Spinal cord (tissue), 10 donors: ENCODE measurements around the gene COPZ1. TPM values are rescaled to one million over a fixed set of nuclear protein-coding genes. Genes with fewer than 3 reads are reported as not detected.
A peak's percentile ranks its signal among the peaks of the same experiment; 100 is the strongest.

Experiments used
- DNase-seq, 6 donors: peaks; one replicate each; pipeline versions ENCODE4 v3.0.0 to v3.0.0-alpha.2; 2013 to 2015; ENCODE audit warnings: low spot score in 6 of 6, low read depth in 4 of 6
- H3K27ac ChIP-seq: one replicate; pipeline ENCODE4 v1.5.1; 2013; ENCODE audit warnings: low read depth, low read length, control low read depth
- H3K27me3 ChIP-seq: one replicate; pipeline ENCODE4 v1.6.1; 2013; ENCODE audit warnings: low read length; ENCODE audit not compliant: control insufficient read depth, insufficient read depth
- H3K36me3 ChIP-seq: one replicate; pipeline ENCODE4 v1.6.1; 2013; ENCODE audit warnings: low read length; ENCODE audit not compliant: control insufficient read depth, insufficient read depth
- H3K4me1 ChIP-seq: one replicate; pipeline ENCODE4 v1.6.1; 2013; ENCODE audit warnings: low read length; ENCODE audit not compliant: control insufficient read depth, insufficient read depth
- H3K4me3 ChIP-seq: one replicate; pipeline ENCODE4 v1.5.1; 2013; ENCODE audit warnings: low read depth, low read length, control low read depth
- H3K9me3 ChIP-seq: one replicate; pipeline ENCODE4 v1.6.1; 2013; ENCODE audit warnings: low read length; ENCODE audit not compliant: control insufficient read depth, insufficient read depth
- WGBS: methylation state at CpG from one replicate; pipeline ENCODE4 v1.1.5; 2013; ENCODE audit warnings: missing lambda C conversion rate; ENCODE audit not compliant: insufficient coverage; 5-methylcytosine and 5-hydroxymethylcytosine counted together
- polyA plus RNA-seq, 2 donors: library from polyadenylated mRNA; unstranded; fragments of 120-200 nt; gene quantifications; one replicate each; pipeline ENCODE4 v1.2.1, GENCODE V29; 2013; ENCODE audit not compliant: insufficient read length in 2 of 2
- total RNA-seq, 2 donors: library from RNA; depleted of rRNA in 1 of 2; stranded (reverse); fragments of 120-200 nt in 1 of 2; fragments of >200 nt in 1 of 2; gene quantifications; one replicate each; pipeline versions ENCODE4 v1.2.3 to v1.2.4, GENCODE V29; 2013 to 2014
- donor health status: healthy.

COPZ1 gene
- total and polyA plus RNA-seq, 4 donors = 91.0 to 164 (median 156) TPM

DNA sequence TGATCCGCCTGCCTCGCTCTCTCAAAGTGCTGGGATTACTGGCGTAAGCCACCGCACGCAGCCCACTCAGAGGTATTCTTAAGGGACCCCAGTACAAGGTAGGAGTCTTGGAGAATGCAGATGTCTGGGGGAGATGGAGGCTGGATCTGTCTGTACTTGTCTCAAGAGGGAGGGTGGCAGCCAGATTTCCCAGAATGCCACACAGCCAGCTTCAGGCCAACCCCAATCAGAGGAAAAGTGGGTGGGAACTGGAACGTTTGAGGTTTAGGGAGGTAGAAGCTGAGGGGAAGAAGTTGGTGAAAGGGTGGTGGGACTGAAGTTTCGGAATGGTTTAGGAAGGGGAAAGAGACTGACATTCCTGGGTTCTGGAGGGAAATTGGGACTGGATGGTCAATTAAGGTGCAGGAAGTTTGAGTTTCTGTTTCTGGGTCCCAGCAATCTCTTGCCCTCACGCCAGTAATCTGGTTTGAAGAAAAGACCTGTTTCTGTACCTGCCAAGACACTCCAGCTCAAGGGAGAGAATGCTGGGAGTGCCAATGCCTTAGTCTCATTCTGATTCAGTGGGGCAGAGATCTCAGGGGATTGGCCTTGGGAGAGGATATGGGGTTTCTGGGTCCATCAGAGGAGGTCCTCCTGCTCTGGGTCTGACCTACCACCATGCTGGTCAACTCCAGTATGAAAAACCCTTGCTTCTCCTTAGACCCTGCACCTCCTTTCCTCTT lies 67.7 kb downstream of the COPZ1 start:
- peaks cover 39% of the 10 kb centered on the region for H3K4me1 ChIP-seq
- WGBS = 90% methylated on average over 8 of the region's 8 CpGs

DNA sequence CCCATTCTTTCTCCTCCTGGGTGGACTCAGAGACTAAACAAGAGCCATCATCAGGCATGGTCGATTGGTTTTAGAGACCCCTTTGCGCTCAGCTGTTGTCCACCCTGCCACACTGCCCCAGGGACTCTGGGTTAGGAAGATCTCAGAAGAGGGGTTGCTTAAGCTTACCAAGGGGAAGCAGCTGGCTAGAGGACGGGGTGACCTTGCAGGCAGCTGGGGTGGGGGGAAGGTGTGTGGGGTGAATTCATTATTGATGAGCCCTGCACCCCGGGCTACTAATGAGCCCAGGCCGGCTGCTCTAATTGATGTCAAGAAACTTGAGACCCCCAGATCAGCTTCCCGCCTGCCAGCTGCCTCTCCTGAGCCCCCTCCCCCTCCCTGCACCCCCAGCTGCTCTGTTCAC lies 68.3 kb downstream of the COPZ1 start:
- H3K9me3 ChIP-seq = no peaks in the 10 kb centered on the region
- DNase-seq = no peak
- WGBS = 61% methylated on average over 5 of the region's 6 CpGs
- peaks cover 39% of the 10 kb centered on the region for H3K4me1 ChIP-seq
- no peak overlapping the region for H3K27ac ChIP-seq
- no peaks in the 10 kb centered on the region for H3K36me3 ChIP-seq
- no peak overlapping the region for H3K4me3 ChIP-seq
- no peaks in the 10 kb centered on the region for H3K27me3 ChIP-seq

More for the DNA sequence above, 67.7 kb downstream of the COPZ1 start:
- no peak overlapping the region for H3K4me3 ChIP-seq
- H3K36me3 ChIP-seq = no peaks in the 10 kb centered on the region
- no peaks in the 10 kb centered on the region for H3K27me3 ChIP-seq
- no peak overlapping the region for H3K27ac ChIP-seq
- no peak for DNase-seq
- H3K9me3 ChIP-seq = no peaks in the 10 kb centered on the region

- H3K36me3 ChIP-seq = no peaks in the 10 kb centered on the region
- no peaks in the 10 kb centered on the region for H3K9me3 ChIP-seq
- WGBS = 100% methylated on average over 1 of the region's 3 CpGs
- no peak for DNase-seq
- no peaks in the 10 kb centered on the region for H3K27me3 ChIP-seq
- peaks cover 39% of the 10 kb centered on the region for H3K4me1 ChIP-seq
- H3K27ac ChIP-seq = no peak overlapping the region
- no peak overlapping the region for H3K4me3 ChIP-seq
Observed at GRCh38 chr12:54393743-54394142, 68.8 kb downstream of the COPZ1 start.

DNA sequence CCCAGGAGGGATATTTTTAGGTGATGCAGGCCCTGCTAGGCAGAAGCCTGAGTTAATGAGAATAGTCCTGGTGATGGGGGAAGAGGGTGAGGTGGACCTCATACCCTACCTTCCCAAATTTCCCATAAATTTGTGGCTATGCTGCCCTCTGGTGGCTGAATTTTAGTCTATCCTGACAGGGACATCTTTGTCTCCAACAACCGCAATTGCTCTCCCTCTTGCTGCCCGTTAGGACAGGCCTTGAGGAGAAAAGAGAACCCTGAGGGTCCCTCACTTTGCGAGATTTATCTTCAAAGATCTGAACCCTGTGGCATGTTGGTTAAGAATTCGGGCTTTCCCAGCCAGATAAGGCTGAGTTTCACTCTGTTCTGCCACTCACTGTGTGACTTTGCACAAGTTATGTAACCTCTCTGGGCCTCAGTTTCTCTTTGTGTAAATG lies 69.4 kb downstream of the COPZ1 start:
- DNase-seq = peak in 2 of 6 donors; percentile 72 to 80
- Histone ChIP-seq H3K27ac (no peak overlapping the region), H3K27me3 (no peaks in the 10 kb centered on the region), H3K4me1 (peaks cover 36% of the 10 kb centered on the region), H3K4me3 (no peak overlapping the region), H3K9me3 (no peaks in the 10 kb centered on the region), H3K36me3 (no peaks in the 10 kb centered on the region)
- 18% methylated on average over 3 of the region's 4 CpGs for WGBS

DNA sequence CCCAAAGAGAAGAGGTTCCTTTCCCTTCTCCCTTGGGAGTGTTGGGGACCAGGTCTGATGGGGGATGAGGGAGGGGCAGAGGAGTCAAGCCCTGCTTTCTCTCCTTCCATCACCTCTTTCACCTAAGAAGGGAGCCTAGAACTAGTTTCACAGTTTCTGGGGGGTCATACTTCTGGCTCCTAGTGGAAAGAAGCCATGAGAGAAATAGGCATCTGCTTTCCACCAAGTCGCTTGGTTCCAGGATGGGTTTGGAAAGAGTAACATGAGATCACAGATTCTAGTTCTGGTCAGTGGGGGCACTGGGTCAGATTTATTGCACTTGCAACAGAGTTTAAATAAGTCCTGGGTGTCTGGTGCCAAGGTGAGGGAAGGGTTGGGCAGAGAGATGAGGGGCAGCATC lies 70.1 kb downstream of the COPZ1 start:
- no peak for DNase-seq
- Histone ChIP-seq H3K27me3 (no peaks in the 10 kb centered on the region), H3K4me3 (no peak overlapping the region), H3K9me3 (no peaks in the 10 kb centered on the region), H3K27ac (no peak overlapping the region), H3K4me1 (peaks cover 31% of the 10 kb centered on the region), H3K36me3 (no peaks in the 10 kb centered on the region)
- 100% methylated on average over 1 of the region's 1 CpG for WGBS

DNA sequence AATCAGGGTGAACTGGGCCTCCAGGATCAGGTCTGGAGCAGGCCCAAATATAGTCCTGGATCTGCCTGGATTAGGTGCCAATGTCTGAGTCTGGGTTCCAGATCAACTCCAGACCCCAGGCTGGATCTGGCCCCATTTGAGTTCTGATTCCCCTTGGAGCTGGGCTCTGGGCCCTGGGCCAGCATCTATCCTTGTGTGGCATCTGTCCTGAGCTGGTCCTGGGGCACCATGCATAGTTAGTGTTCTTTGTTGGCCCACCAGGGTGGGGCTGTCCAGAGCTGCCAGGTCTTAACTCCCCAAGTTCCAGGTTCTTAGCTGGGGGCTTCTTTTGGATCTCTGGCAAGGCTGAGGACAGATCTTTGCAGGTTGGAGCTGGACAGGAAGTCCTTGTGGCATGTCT lies 70.6 kb downstream of the COPZ1 start:
- Histone ChIP-seq H3K27me3 (no peaks in the 10 kb centered on the region), H3K4me1 (peaks cover 26% of the 10 kb centered on the region), H3K36me3 (no peaks in the 10 kb centered on the region), H3K27ac (no peak overlapping the region), H3K4me3 (no peak overlapping the region), H3K9me3 (no peaks in the 10 kb centered on the region)
- no peak for DNase-seq

GRCh38 chr12:54397157-54397556 lies 72.2 kb downstream of the COPZ1 start:
- H3K9me3 ChIP-seq = no peaks in the 10 kb centered on the region
- H3K36me3 ChIP-seq = peaks cover 7% of the 10 kb centered on the region
- H3K4me1 ChIP-seq = peaks cover 11% of the 10 kb centered on the region
- DNase-seq = no peak
- no peak overlapping the region for H3K27ac ChIP-seq
- WGBS = 100% methylated on average over 1 of the region's 1 CpG
- H3K27me3 ChIP-seq = no peaks in the 10 kb centered on the region
- H3K4me3 ChIP-seq = no peak overlapping the region

DNA sequence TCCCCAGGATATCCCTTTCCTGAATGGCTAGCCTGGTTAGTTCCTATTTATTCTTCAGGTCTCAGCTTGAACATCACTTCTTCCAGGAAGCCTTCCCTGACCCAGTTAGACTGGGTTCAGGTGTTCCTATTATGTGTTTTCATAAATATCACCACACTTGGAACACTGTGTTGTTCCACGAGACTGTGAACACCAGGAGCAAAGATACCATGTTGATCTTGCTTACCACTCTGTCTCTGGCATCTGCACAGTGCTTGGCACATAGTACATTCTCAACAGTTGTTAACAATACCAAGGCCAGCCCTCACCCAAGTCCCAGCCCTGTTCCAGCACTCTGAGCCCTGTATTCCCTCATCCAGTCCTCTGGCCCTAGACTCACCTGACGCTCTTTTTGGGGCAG lies 73.3 kb downstream of the COPZ1 start:
- Histone ChIP-seq H3K4me1 (peaks cover 6% of the 10 kb centered on the region), H3K9me3 (no peaks in the 10 kb centered on the region), H3K36me3 (peaks cover 8% of the 10 kb centered on the region), H3K27me3 (no peaks in the 10 kb centered on the region), H3K27ac (no peak overlapping the region), H3K4me3 (no peak overlapping the region)
- no peak for DNase-seq
- 96% methylated on average over 2 of the region's 2 CpGs for WGBS

GRCh38 chr12:54398995-54399793 lies 74.3 kb downstream of the COPZ1 start:
- H3K36me3 ChIP-seq = peaks cover 10% of the 10 kb centered on the region
- no peaks in the 10 kb centered on the region for H3K9me3 ChIP-seq
- WGBS = 77% methylated on average over 6 of the region's 8 CpGs
- peak in 5 of 6 donors; percentile 76 to 96 (median 86) for DNase-seq
- no peak overlapping the region for H3K27ac ChIP-seq
- peaks cover 3% of the 10 kb centered on the region for H3K4me1 ChIP-seq
- no peaks in the 10 kb centered on the region for H3K27me3 ChIP-seq
- H3K4me3 ChIP-seq = no peak overlapping the region

GRCh38 chr12:54401119-54401518 lies 76.2 kb downstream of the COPZ1 start:
- DNase-seq = no peak

More at GRCh38 chr12:54401119-54401518, 76.2 kb downstream of the COPZ1 start:
- no peaks in the 10 kb centered on the region for H3K4me1 ChIP-seq
- H3K27me3 ChIP-seq = no peaks in the 10 kb centered on the region
- no CpG with 5 or more reads among the region's 2 CpGs for WGBS
- H3K36me3 ChIP-seq = peaks cover 10% of the 10 kb centered on the region
- H3K9me3 ChIP-seq = no peaks in the 10 kb centered on the region
- H3K27ac ChIP-seq = no peak overlapping the region
- no peak overlapping the region for H3K4me3 ChIP-seq
